Kidney (tissue), 14 donors: ENCODE results near the gene OGG1. TPM values are rescaled to one million over a fixed set of nuclear protein-coding genes. Genes with fewer than 3 reads are reported as not detected.

Experiments used
- DNase-seq, 5 donors: peaks; one replicate each; pipeline ENCODE4 v3.0.0-alpha.2; 2013 to 2020
- FAIRE-seq: peaks from 2 replicates; lab custom pipeline; 2012; peaks lifted over from hg19 to GRCh38; lab: Jason Lieb, UNC
- H3K27ac ChIP-seq, 2 donors: one replicate each; pipeline ENCODE4 v1.7.0; 2013; ENCODE audit warnings: low read depth in 2 of 2, low read length in 2 of 2, inconsistent platforms in 1 of 2
- H3K27me3 ChIP-seq: one replicate; pipeline ENCODE4 v1.7.1; 2013; ENCODE audit warnings: low read length, inconsistent platforms; ENCODE audit not compliant: control insufficient read depth, insufficient read depth
- H3K36me3 ChIP-seq, 3 donors: one replicate each; pipeline versions ENCODE4 v1.7.0 to v1.7.1; 2013; ENCODE audit warnings: low read length in 3 of 3, control low read depth in 1 of 3, inconsistent platforms in 1 of 3; ENCODE audit not compliant: insufficient read depth in 3 of 3, control insufficient read depth in 2 of 3
- H3K4me1 ChIP-seq, 3 donors: one replicate each; pipeline versions ENCODE4 v1.7.0 to v1.7.1; 2013; ENCODE audit warnings: low read length in 3 of 3, inconsistent platforms in 1 of 3, low read depth in 1 of 3; ENCODE audit not compliant: control insufficient read depth in 2 of 3, insufficient read depth in 2 of 3
- H3K4me3 ChIP-seq, 3 donors: one replicate each; pipeline versions ENCODE4 v1.7.0 to v1.8.1; 2013; ENCODE audit warnings: low read length in 3 of 3, control low read depth in 1 of 3, inconsistent platforms in 1 of 3
- H3K9ac ChIP-seq, 3 donors: one replicate each; pipeline versions ENCODE4 v1.7.0 to v1.7.1; 2013; ENCODE audit warnings: low read length in 3 of 3, control low read depth in 1 of 3, inconsistent platforms in 1 of 3
- H3K9me3 ChIP-seq, 3 donors: one replicate each; pipeline versions ENCODE4 v1.7.0 to v1.7.1; 2013; ENCODE audit warnings: low read length in 3 of 3, control low read depth in 1 of 3, inconsistent platforms in 1 of 3; ENCODE audit not compliant: control insufficient read depth in 2 of 3, insufficient read depth in 1 of 3
- intact Hi-C: fragments of 100-400 bp; cut with DNase I; formaldehyde crosslinking; loops from one replicate; pipeline ENCODE4 v1.11.1; 2022
- polyA plus RNA-seq: library from polyadenylated mRNA; stranded (reverse); fragments of 350-450 nt; fragmentation: Illumina TruSeq; extraction: RNeasy Lipid Tissue Mini Kit (QIAGEN cat#74804); gene quantifications from one replicate; pipeline ENCODE4 v1.2.3, GENCODE V29; 2014; ENCODE audit warnings: low read depth, low replicate concordance; ENCODE audit not compliant: insufficient read depth
- total RNA-seq: library from RNA; stranded (reverse); fragmentation: NEBNext Ultra II Directional; extraction: Animal tissue kit (Norgen Biotek cat#: 25700); gene quantifications from one replicate; pipeline ENCODE4 v1.2.1, GENCODE V29; 2021
- TF ChIP-seq, protein P1 (sequence below): IDR thresholded peaks from 3 replicates; pipeline ENCODE4 v1.5.1; 2012; ENCODE audit warnings: mild to moderate bottlenecking, moderate library complexity, borderline replicate concordance; ENCODE audit not compliant: insufficient read depth; ENCODE audit errors: extremely low read depth
- donor health status: control.
- donor health status: control.
- donor health status: control.
- donor health status: control.
- donor health status: control.
- donor health status: DM: yes; HTN: yes; CAD: no.
- donor health status: Normal renal cell carcinoma (clear cell type).

The OGG1 gene
- total and polyA plus RNA-seq, 2 donors from 2014 or later: 31.1 to 51.6 TPM

DNA sequence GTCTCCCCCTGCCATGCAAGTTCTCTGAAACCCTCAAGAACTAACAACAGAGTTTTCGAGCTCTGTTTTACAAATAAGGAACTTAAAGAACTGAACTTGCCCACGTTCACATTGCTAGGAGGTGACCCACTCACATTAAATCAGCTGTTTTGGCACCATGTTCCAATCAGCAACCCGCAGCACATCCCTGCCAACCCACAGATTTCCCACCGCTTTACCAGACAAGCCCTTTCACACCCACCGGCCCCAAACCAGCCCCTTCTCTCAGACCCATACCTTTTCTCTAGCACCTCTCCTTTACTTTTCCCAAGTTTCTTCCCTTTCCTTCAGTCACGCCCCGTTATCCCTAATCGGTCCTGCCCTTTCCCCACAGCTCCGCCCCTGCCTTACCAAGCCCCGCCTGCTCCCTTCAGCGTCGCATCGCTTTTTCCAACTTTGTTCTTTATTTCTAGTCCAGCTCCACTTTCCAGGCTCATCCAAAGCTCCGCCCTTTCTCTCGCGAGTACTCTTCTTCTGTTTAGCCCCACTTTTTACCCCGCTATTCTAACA, 19.0 kb upstream of the OGG1 start:
- Histone ChIP-seq H3K9me3 (no peaks in the 10 kb centered on the region), H3K36me3 (peaks cover 0 to 15% (median 7%) of the 10 kb centered on the region in 3 donors), H3K4me3 (peak overlapping the region; percentile 79 to 86 (median 79)), H3K27me3 (no peaks in the 10 kb centered on the region), H3K4me1 (peaks cover 0 to 16% (median 9%) of the 10 kb centered on the region in 3 donors), H3K27ac (peak overlapping the region; percentile 86 to 92), H3K9ac (peak overlapping the region; percentile 11 to 62 (median 34))
- intact Hi-C loops: no loop called here
- FAIRE-seq (no peak), DNase-seq (no peak)
- TF ChIP-seq, protein P1, sequence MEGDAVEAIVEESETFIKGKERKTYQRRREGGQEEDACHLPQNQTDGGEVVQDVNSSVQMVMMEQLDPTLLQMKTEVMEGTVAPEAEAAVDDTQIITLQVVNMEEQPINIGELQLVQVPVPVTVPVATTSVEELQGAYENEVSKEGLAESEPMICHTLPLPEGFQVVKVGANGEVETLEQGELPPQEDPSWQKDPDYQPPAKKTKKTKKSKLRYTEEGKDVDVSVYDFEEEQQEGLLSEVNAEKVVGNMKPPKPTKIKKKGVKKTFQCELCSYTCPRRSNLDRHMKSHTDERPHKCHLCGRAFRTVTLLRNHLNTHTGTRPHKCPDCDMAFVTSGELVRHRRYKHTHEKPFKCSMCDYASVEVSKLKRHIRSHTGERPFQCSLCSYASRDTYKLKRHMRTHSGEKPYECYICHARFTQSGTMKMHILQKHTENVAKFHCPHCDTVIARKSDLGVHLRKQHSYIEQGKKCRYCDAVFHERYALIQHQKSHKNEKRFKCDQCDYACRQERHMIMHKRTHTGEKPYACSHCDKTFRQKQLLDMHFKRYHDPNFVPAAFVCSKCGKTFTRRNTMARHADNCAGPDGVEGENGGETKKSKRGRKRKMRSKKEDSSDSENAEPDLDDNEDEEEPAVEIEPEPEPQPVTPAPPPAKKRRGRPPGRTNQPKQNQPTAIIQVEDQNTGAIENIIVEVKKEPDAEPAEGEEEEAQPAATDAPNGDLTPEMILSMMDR: no peak

DNA sequence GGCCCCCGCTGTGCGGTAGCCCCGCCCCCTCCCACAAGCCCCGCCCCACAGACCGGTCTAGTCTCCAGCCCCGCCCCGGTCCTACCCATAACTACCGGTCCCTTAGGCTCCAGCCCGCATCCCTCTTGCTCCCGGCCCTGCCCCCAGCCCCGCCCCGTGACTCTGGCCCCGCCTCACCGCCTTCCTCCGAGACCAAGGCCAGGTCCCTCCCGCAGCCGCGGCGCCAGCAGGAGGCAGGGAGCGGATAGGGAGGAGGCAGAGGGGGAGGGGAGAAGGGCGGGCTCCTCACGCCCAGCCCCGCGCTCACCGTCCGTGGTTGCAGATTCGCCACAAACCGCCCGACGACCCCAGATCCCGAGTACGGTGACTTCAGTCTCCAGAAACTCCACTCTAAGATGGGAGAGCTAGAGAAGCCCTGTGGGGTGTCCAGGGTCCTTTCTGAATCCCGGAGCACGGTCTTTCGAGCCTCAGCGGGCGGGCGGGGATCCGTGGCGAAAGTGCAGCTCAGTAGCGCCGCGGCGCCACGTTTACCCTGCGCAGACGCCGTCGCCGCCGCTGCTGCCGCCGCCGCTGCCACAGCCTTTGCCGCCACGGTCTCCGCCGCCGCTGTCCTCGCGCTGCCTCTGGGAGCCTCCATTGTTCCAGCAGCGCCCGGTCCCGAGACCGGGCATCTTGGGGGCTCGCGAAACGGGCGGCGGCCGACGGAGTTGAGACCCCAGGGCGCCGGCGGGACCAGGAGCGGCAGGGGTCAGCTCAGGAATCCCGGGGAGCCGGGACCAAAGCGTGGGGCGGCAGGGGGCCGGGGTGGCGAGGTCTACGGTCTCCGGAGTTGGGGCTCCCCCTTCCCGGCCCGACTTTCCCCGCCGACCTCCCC, 18.3 kb upstream of the OGG1 start, which contains the start of gene BRPF1:
Gene BRPF1, plus strand, starts transcription at position 530 of the 874 bp plus-strand sequence. CDS start 2,406 bp downstream, outside the sequence.
- H3K4me3 ChIP-seq: peak within 1 kb of the TSS; percentile 79 to 86 (median 80)
- peaks cover 0 to 15% (median 8%) of the 10 kb centered on the region in 3 donors for H3K36me3 ChIP-seq
- TF ChIP-seq, protein P1: peak; percentile 30
- peaks cover 0 to 16% (median 9%) of the 10 kb centered on the region in 3 donors for H3K4me1 ChIP-seq
- H3K9me3 ChIP-seq: no peaks in the 10 kb centered on the region
- peak; percentile 99 to 100 (median 100) for DNase-seq
- H3K27me3 ChIP-seq: no peaks in the 10 kb centered on the region
- intact Hi-C loops: no loop called here
- peak within 1 kb of the TSS; percentile 62 to 85 (median 68) for H3K9ac ChIP-seq
- FAIRE-seq: no peak
- peak within 1 kb of the TSS; percentile 98 for H3K27ac ChIP-seq

DNA sequence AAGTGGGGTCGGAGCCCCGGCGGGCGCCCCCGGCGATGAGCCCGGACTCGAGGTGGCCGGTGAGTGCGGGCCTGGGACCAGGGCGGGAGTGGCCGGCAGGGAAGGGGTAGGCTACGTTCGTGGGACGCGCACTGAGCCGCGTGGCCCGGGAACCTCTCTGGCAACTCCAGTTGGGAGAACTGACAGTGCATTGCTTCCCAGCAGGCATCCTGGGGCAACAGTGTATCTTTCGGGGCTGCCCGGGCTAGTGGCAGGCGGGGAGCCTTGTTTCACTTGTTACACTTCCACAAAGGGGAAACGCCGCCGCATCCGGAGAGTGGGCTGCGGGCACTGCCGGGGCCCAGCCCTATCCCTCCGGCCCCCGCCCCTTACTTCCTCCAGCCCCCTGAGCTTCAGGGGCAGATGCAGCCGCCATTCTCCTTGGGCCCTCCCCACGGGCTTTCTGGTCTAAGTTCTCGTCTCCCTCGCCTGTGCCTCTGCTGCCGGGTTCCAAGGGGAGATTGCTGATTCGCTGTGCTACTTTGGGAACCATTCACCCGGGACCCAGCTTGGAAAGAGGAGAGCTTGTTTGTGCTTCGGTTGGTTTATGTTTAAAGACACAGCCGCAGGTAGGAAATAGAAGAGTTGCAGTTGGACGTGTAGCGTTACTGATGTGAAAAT, 17.5 kb upstream of the OGG1 start:
- Histone ChIP-seq H3K9ac (peak overlapping the region; percentile 37 to 85 (median 68)), H3K36me3 (peaks cover 0 to 17% (median 15%) of the 10 kb centered on the region in 3 donors), H3K9me3 (no peaks in the 10 kb centered on the region), H3K27me3 (no peaks in the 10 kb centered on the region), H3K4me3 (peak overlapping the region; percentile 62 to 80 (median 77)), H3K27ac (peak overlapping the region in 1 of 2 donors; percentile 98), H3K4me1 (peaks cover 0 to 16% (median 9%) of the 10 kb centered on the region in 3 donors)
- FAIRE-seq: no peak
- intact Hi-C loops: no loop called here
- TF ChIP-seq, protein P1: no peak
- peak; percentile 18 to 82 (median 31) for DNase-seq
